ENCODE results near the gene PTH2R.

DNA sequence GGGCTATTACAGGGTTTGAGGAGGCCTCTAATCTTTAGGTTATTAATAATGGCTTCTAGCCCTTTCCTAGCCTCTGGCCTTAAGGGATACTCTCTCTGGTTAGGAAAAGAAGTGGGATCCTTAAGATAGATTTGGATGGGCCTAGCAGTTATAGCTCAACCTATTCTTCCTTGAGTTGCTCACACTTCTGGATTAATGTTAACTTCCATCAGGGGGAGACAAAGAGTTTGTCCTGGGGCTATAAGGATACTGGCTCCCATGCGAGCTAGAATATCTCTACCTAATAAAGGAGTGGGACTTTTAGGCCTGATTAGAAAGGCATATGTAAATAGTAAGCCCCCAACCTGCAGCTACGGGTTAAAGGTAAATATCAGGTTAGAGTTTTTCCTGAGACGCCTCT, 14.3 kb upstream of the PTH2R start:
- TF ChIP-seq POLR2A (IDR thresholded peaks at IDR 0.05; ENCODE audit: low read depth, low read length) (no peak), POLR2AphosphoS5 (IDR thresholded peaks at IDR 0.05; ENCODE audit: low read depth, low read length) (no peak), TAF1 (IDR thresholded peaks at IDR 0.05; ENCODE audit: borderline replicate concordance, low read depth, low read length) (no peak)
